ENCODE results near the gene ARHGEF28. TPM values are rescaled to one million over a fixed set of nuclear protein-coding genes. Genes with fewer than 3 reads are reported as not detected.
A peak's percentile ranks its signal among the peaks of the same experiment; 100 is the strongest.

ARHGEF28 gene
- total RNA-seq, 1 donor from 2014 or later, result 72.1 TPM

DNA sequence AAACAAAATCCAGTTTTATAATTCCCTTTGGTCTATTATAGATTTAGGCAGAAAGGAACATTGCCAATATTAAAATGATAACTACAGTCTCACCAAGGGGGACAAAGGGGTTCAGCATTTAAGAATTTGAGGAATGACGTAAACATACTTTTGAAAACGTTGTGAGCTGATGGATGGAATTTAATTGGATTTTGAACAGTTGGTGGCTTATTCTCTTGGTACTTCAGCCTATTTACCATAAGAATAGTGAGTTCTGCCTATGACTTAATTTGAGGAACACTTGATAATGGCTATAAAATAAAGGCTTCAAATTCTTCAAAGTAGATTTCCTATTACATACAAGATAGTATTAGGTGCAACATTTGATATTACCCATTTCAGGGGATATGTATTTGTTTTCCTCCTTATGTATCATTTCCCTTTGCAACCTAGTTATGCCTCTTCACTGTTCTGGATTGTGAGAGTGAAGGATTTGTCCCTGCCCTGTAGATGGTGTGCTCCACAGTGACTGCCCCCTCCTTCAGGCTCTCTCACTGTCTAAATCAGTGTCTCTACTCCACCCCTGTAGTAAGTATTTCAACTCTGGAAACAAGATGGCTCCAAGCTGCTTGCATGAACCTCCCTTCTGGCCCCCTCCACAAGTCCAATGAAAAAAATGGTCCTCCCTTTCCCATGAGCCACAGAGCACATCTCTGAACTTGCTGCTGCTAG, 225.6 kb downstream of the ARHGEF28 start:
- no peak for DNase-seq (ENCODE audit: low read depth)
- TF ChIP-seq, protein P1, sequence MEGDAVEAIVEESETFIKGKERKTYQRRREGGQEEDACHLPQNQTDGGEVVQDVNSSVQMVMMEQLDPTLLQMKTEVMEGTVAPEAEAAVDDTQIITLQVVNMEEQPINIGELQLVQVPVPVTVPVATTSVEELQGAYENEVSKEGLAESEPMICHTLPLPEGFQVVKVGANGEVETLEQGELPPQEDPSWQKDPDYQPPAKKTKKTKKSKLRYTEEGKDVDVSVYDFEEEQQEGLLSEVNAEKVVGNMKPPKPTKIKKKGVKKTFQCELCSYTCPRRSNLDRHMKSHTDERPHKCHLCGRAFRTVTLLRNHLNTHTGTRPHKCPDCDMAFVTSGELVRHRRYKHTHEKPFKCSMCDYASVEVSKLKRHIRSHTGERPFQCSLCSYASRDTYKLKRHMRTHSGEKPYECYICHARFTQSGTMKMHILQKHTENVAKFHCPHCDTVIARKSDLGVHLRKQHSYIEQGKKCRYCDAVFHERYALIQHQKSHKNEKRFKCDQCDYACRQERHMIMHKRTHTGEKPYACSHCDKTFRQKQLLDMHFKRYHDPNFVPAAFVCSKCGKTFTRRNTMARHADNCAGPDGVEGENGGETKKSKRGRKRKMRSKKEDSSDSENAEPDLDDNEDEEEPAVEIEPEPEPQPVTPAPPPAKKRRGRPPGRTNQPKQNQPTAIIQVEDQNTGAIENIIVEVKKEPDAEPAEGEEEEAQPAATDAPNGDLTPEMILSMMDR (conservative IDR thresholded peaks at IDR 0.05; ENCODE audit: low read depth, low read length), result no peak
- H3K4me3 ChIP-seq (ENCODE audit: low read depth, low read length), result no peak overlapping the region

DNA sequence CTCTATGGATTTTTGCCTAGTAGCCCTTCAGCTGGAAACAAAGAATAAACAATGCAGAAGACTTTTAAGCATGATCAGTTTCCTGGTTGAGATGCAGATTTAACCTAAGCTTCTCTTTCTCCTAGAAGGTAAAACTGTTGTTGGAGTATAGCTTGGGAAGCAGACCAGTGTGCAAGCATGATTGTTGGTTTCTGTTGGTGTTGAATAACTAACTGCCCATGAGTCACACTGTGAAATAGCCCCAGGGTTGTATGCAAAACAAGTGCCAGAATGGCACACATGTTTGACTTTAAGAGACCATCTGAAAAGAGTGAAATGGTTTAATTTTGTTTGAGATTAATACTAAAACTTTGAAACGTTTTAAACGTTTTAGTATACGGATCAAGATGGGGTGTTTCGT, 227.1 kb downstream of the ARHGEF28 start:
- TF ChIP-seq, protein P1 (conservative IDR thresholded peaks at IDR 0.05; ENCODE audit: low read depth, low read length), result no peak
- peak; percentile 66 for DNase-seq (ENCODE audit: low read depth)

DNA sequence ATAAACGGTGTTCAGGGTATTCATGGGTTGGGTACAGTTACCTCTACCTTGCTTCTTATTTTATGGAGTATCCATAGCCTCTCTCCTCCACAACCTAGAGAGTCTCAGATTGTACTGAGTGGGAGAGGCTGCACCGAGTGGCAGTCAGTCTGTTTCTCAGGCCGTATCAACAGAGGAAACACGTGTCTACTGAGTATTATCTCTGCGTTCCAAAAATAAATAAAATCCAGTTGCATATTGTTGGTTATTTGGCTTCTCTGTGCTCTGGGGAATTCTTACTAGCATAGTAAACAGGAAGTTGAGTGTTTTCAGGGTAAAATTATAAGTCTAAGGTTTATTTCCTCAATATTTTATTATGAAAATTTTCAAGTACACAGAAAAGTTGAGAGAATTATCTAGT, 231.0 kb downstream of the ARHGEF28 start:
- DNase-seq (ENCODE audit: low read depth), result no peak
- no peak overlapping the region for H3K4me3 ChIP-seq (ENCODE audit: low read depth, low read length)
- TF ChIP-seq, protein P1 (conservative IDR thresholded peaks at IDR 0.05; ENCODE audit: low read depth, low read length), result no peak

More for the DNA sequence above, 227.1 kb downstream of the ARHGEF28 start:
- H3K4me3 ChIP-seq (ENCODE audit: low read depth, low read length), result no peak overlapping the region

DNA sequence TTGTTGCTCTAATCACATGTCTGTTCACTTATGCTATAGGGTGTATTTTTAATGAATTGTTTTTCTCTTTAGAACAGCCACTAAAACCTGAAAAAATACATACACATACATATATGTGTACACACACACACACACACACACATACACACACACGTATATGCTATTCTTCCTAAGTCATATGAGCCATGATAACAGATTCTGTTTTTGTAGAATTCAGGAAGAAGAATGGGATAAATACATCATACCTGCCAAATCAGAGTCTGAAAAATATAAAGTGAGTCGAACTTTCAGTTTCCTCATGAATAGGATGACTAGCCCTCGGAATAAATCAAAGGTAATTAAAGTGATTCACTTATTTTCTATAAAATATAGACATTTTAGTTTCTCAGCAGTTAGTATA, 231.4 kb downstream of the ARHGEF28 start:
- DNase-seq (ENCODE audit: low read depth), result no peak

DNA sequence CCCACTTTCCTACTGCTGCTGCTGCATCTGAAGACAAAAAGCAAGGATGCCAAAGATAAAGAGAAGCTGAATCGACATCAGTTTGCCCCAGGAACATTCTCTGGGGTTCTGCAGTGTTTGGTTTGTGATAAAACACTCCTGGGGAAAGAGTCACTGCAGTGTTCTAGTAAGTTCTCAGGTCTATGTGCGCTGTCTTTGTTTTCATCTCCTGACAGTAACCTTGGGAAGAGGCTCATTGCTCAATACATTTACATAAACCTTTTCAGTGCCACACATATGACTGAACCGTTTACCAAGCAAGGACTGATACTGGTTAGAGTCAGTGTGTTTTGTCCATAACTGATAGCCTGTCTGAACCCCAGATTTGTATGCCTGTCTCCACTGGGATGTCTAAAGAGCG, 232.1 kb downstream of the ARHGEF28 start:
- DNase-seq (ENCODE audit: low read depth), result no peak
- H3K4me3 ChIP-seq (ENCODE audit: low read depth, low read length), result no peak overlapping the region
- TF ChIP-seq, protein P1 (conservative IDR thresholded peaks at IDR 0.05; ENCODE audit: low read depth, low read length), result no peak

More for the DNA sequence above, 231.4 kb downstream of the ARHGEF28 start:
- TF ChIP-seq, protein P1 (conservative IDR thresholded peaks at IDR 0.05; ENCODE audit: low read depth, low read length), result no peak
- H3K4me3 ChIP-seq (ENCODE audit: low read depth, low read length), result no peak overlapping the region

DNA sequence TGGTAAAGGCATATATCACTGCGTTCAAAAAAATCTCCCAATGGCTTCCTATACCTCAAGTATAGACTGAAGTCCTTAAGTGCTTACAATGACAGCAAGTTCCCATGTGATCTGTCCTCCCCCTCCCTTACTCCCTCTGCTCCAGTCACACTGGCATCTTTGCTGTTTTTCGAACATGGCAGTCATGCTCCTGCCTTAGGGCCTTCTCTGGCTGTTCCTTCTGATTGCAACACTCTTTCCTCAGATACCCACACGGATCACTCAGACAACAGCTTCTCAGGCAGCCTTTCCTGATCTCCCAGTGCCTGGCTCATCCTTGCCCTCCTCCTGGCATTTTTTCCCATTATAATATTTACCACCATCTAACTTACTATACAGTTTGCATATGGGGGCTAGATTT, 232.8 kb downstream of the ARHGEF28 start:
- no peak for DNase-seq (ENCODE audit: low read depth)
- TF ChIP-seq, protein P1 (conservative IDR thresholded peaks at IDR 0.05; ENCODE audit: low read depth, low read length), result no peak
- H3K4me3 ChIP-seq (ENCODE audit: low read depth, low read length), result no peak overlapping the region

GRCh38 chr5:73859696-73860095, 233.7 kb downstream of the ARHGEF28 start:
- no peak overlapping the region for H3K4me3 ChIP-seq (ENCODE audit: low read depth, low read length)
- TF ChIP-seq, protein P1 (conservative IDR thresholded peaks at IDR 0.05; ENCODE audit: low read depth, low read length), result no peak
- no peak for DNase-seq (ENCODE audit: low read depth)
